ENCODE measurements around the gene MACO1.
"Not testable (repeated sequence)": the region's sequence is repeated elsewhere in the genome, so short reads cannot be mapped to it uniquely, and the experiment has no call there.

The MACO1 gene

GRCh38 chr1:25442178-25442577, 11.5 kb downstream of the MACO1 start:
- Histone ChIP-seq H3K9me3 (ENCODE audit: severe bottlenecking) (no peaks in the 10 kb centered on the region), H3K36me3 (peaks cover 4% of the 10 kb centered on the region; the same call in 1 of the 2 replicates), H3K27ac (no peak overlapping the region), H3K27me3 (ENCODE audit: insufficient read depth, low read depth, severe bottlenecking) (no peaks in the 10 kb centered on the region), H3K4me3 (ENCODE audit: low read depth, low read length) (no peak overlapping the region)
- DNase-seq, result no peak
- TF ChIP-seq CTCF (IDR thresholded peaks at IDR 0.05; ENCODE audit: low read depth, low read length), result no peak

- DNase-seq, result no peak
- no peak overlapping the region for H3K4me3 ChIP-seq (ENCODE audit: low read depth, low read length)
These were observed 12.5 kb downstream of the MACO1 start for GRCh38 chr1:25443030-25443699.

GRCh38 chr1:25444604-25445003, 13.9 kb downstream of the MACO1 start:
- H3K4me3 ChIP-seq (ENCODE audit: low read depth, low read length); H3K9me3 ChIP-seq (ENCODE audit: severe bottlenecking); H3K27ac ChIP-seq; DNase-seq; H3K27me3 ChIP-seq (ENCODE audit: insufficient read depth, low read depth, severe bottlenecking): not testable (repeated sequence)
- peaks cover 22% of the 10 kb centered on the region for H3K36me3 ChIP-seq

More at GRCh38 chr1:25443030-25443699, 12.5 kb downstream of the MACO1 start:
- H3K27ac ChIP-seq, result no peak overlapping the region
- no peaks in the 10 kb centered on the region for H3K9me3 ChIP-seq (ENCODE audit: severe bottlenecking)
- no peak for TF ChIP-seq CTCF (IDR thresholded peaks at IDR 0.05; ENCODE audit: low read depth, low read length)
- H3K36me3 ChIP-seq, result peaks cover 8% of the 10 kb centered on the region
- no peaks in the 10 kb centered on the region for H3K27me3 ChIP-seq (ENCODE audit: insufficient read depth, low read depth, severe bottlenecking)

- Histone ChIP-seq H3K27me3 (ENCODE audit: insufficient read depth, low read depth, severe bottlenecking) (no peaks in the 10 kb centered on the region), H3K27ac (no peak overlapping the region), H3K4me3 (ENCODE audit: low read depth, low read length) (no peak overlapping the region), H3K36me3 (peaks cover 36% of the 10 kb centered on the region), H3K9me3 (ENCODE audit: severe bottlenecking) (no peaks in the 10 kb centered on the region)
- no peak for DNase-seq
- TF ChIP-seq CTCF (IDR thresholded peaks at IDR 0.05; ENCODE audit: low read depth, low read length), result no peak
These were observed 15.4 kb downstream of the MACO1 start for GRCh38 chr1:25445993-25446538.

GRCh38 chr1:25447547-25447946, 16.9 kb downstream of the MACO1 start:
- Histone ChIP-seq H3K27me3 (ENCODE audit: insufficient read depth, low read depth, severe bottlenecking) (no peaks in the 10 kb centered on the region), H3K36me3 (peaks cover 36% of the 10 kb centered on the region), H3K9me3 (ENCODE audit: severe bottlenecking) (no peaks in the 10 kb centered on the region), H3K27ac (no peak overlapping the region), H3K4me3 (ENCODE audit: low read depth, low read length) (no peak overlapping the region)
- DNase-seq, result no peak
- TF ChIP-seq CTCF (IDR thresholded peaks at IDR 0.05; ENCODE audit: low read depth, low read length), result no peak

GRCh38 chr1:25450891-25451290, 20.2 kb downstream of the MACO1 start:
- DNase-seq, result no peak
- Histone ChIP-seq H3K36me3 (peaks cover 55% of the 10 kb centered on the region), H3K27ac (no peak overlapping the region), H3K4me3 (ENCODE audit: low read depth, low read length) (no peak overlapping the region), H3K27me3 (ENCODE audit: insufficient read depth, low read depth, severe bottlenecking) (no peaks in the 10 kb centered on the region), H3K9me3 (ENCODE audit: severe bottlenecking) (no peaks in the 10 kb centered on the region)
- no peak for TF ChIP-seq CTCF (IDR thresholded peaks at IDR 0.05; ENCODE audit: low read depth, low read length)
